Esophagus muscularis mucosa (tissue), 4 donors: ENCODE measurements around the gene ERMARD. TPM values are rescaled to one million over a fixed set of nuclear protein-coding genes. Genes with fewer than 3 reads are reported as not detected.
"Not testable (repeated sequence)": the region's sequence is repeated elsewhere in the genome, so short reads cannot be mapped to it uniquely, and the experiment has no call there.

Experiments used
- DNase-seq: peaks from one replicate; pipeline ENCODE4 v3.0.0-alpha.2; 2017; ENCODE audit errors: extremely low spot score
- H3K27ac ChIP-seq, 4 donors: fragments of 200-600 bp; sonication (generic); replicated peaks in 1 of 4; 1 replicate in 3 of 4; 2 replicates in 1 of 4; pipeline ENCODE4 v1.5.1; 2016 to 2019; ENCODE audit warnings: mild to moderate bottlenecking in 1 of 4
- H3K27me3 ChIP-seq, 4 donors: fragments of 200-600 bp; sonication (generic); one replicate each; pipeline versions ENCODE4 v1.5.1 to v1.6.0; 2016 to 2019
- H3K36me3 ChIP-seq, 4 donors: fragments of 200-600 bp; sonication (generic); one replicate each; pipeline ENCODE4 v1.5.1; 2016 to 2019
- H3K4me1 ChIP-seq, 4 donors: fragments of 200-600 bp; sonication (generic); one replicate each; pipeline ENCODE4 v1.5.1; 2016 to 2019
- H3K4me3 ChIP-seq, 4 donors: fragments of 200-600 bp; sonication (generic); 1 replicate in 2 of 4; 2 replicates in 2 of 4; pipeline ENCODE4 v1.5.1; 2016 to 2019; ENCODE audit warnings: mild to moderate bottlenecking in 4 of 4, moderate library complexity in 1 of 4
- H3K9me3 ChIP-seq, 4 donors: fragments of 200-600 bp; sonication (generic); 1 replicate in 3 of 4; 2 replicates in 1 of 4; pipeline ENCODE4 v1.5.1; 2016 to 2019
- CTCF ChIP-seq, 3 experiments: fragments of 200-600 bp in 2 of 3; fragments of 450-650 bp in 1 of 3; sonication (generic) in 2 of 3; IDR thresholded peaks; one replicate each; pipeline ENCODE4 v1.5.1; 2017 to 2019; ENCODE audit warnings: antibody characterized with exemption in 3 of 3, mild to moderate bottlenecking in 2 of 3, moderate library complexity in 1 of 3
- EP300 ChIP-seq: sonication (generic); formaldehyde crosslinking; IDR thresholded peaks from one replicate; pipeline ENCODE4 v1.6.1; 2017; ENCODE audit warnings: antibody characterized with exemption
- POLR2A ChIP-seq: fragments of 450-650 bp; IDR thresholded peaks from one replicate; pipeline ENCODE4 v1.6.1; 2017; ENCODE audit warnings: antibody characterized with exemption, moderate library complexity, mild to moderate bottlenecking, low read depth
- POLR2AphosphoS5 ChIP-seq, 2 donors: sonication (generic); formaldehyde crosslinking; IDR thresholded peaks; one replicate each; pipeline ENCODE4 v1.6.1; 2017; ENCODE audit warnings: antibody characterized with exemption in 2 of 2
- WGBS: methylation state at CpG from one replicate; pipeline ENCODE4 v1.1.5; 2018; 5-methylcytosine and 5-hydroxymethylcytosine counted together
- intact Hi-C: fragments of 100-400 bp; cut with DNase I; formaldehyde crosslinking; loops from one replicate; pipeline ENCODE4 v1.15.1; 2023
- total RNA-seq, 4 donors: library from RNA; depleted of rRNA; stranded (reverse); fragments of >200 nt; gene quantifications; one replicate each; pipeline versions ENCODE4 v1.1.0 to v1.2.1, GENCODE V29; 2016

Gene ERMARD
- total RNA-seq, 4 donors from 2014 or later, result 9.6 to 13.3 (median 12.4) TPM

- WGBS, result 54% methylated on average over 9 of the region's 10 CpGs
- Histone ChIP-seq H3K9me3 (no peaks in the 10 kb centered on the region), H3K27ac (no peak overlapping the region), H3K4me1 (peaks cover 0 to 9% (median 4%) of the 10 kb centered on the region in 4 donors), H3K36me3 (peaks cover 27 to 95% (median 82%) of the 10 kb centered on the region in 4 donors), H3K27me3 (no peaks in the 10 kb centered on the region), H3K4me3 (no peak overlapping the region)
- peak; percentile 64 for DNase-seq
- intact Hi-C loops, result no loop called here
- TF ChIP-seq EP300 (no peak), POLR2A (no peak), POLR2AphosphoS5 (IDR thresholded peaks at IDR 0.05) (no peak), CTCF (IDR thresholded peaks at IDR 0.05) (no peak)
Observed at GRCh38 chr6:169763308-169763707, 11.9 kb downstream of the ERMARD start.

- WGBS, result 75% methylated on average over 10 of the region's 10 CpGs
- Histone ChIP-seq H3K4me1 (peaks cover 0 to 9% (median 4%) of the 10 kb centered on the region in 4 donors), H3K9me3 (no peaks in the 10 kb centered on the region), H3K4me3 (no peak overlapping the region), H3K36me3 (peaks cover 28 to 96% (median 84%) of the 10 kb centered on the region in 4 donors), H3K27ac (no peak overlapping the region), H3K27me3 (no peaks in the 10 kb centered on the region)
- intact Hi-C loops, result no loop called here
- no peak for DNase-seq
- TF ChIP-seq CTCF (IDR thresholded peaks at IDR 0.05), result no peak
- TF ChIP-seq POLR2AphosphoS5 (IDR thresholded peaks at IDR 0.05), result no peak
- TF ChIP-seq POLR2A, result no peak
- TF ChIP-seq EP300, result no peak
Observed at GRCh38 chr6:169763881-169764280, 12.5 kb downstream of the ERMARD start.

GRCh38 chr6:169765789-169766188 lies 14.4 kb downstream of the ERMARD start:
- peaks cover 25 to 93% (median 78%) of the 10 kb centered on the region in 4 donors for H3K36me3 ChIP-seq
- intact Hi-C loops, DNase-seq: not testable (repeated sequence)

GRCh38 chr6:169766232-169766631 lies 14.8 kb downstream of the ERMARD start:
- H3K4me3 ChIP-seq, result no peak overlapping the region
- 47% methylated on average over 5 of the region's 5 CpGs for WGBS
- peak; percentile 72 for DNase-seq
- intact Hi-C loops, result no loop called here
- H3K27ac ChIP-seq, result peak overlapping the region in 1 of 4 donors; percentile 34
- no peaks in the 10 kb centered on the region for H3K9me3 ChIP-seq
- H3K36me3 ChIP-seq, result peaks cover 21 to 93% (median 75%) of the 10 kb centered on the region in 4 donors
- H3K27me3 ChIP-seq, result no peaks in the 10 kb centered on the region
- peaks cover 0 to 9% (median 4%) of the 10 kb centered on the region in 4 donors for H3K4me1 ChIP-seq
- TF ChIP-seq POLR2AphosphoS5 (IDR thresholded peaks at IDR 0.05) (no peak), CTCF (IDR thresholded peaks at IDR 0.05) (no peak), POLR2A (no peak), EP300 (no peak)

More at GRCh38 chr6:169765789-169766188, 14.4 kb downstream of the ERMARD start:
- not testable (repeated sequence) for H3K4me3 ChIP-seq, H3K9me3 ChIP-seq, H3K27me3 ChIP-seq, H3K4me1 ChIP-seq
- peak overlapping the region in 1 of 4 donors; percentile 34 for H3K27ac ChIP-seq
- 80% methylated on average over 10 of the region's 10 CpGs for WGBS

GRCh38 chr6:169766921-169767736 lies 15.7 kb downstream of the ERMARD start:
- TF ChIP-seq POLR2AphosphoS5 (IDR thresholded peaks at IDR 0.05) (no peak), POLR2A (no peak), CTCF (IDR thresholded peaks at IDR 0.05) (no peak), EP300 (no peak)
- peak; percentile 74 for DNase-seq
- WGBS, result 94% methylated on average over 13 of the region's 13 CpGs
- no peak overlapping the region for H3K27ac ChIP-seq
- H3K27me3 ChIP-seq, result no peaks in the 10 kb centered on the region
- peaks cover 21 to 93% (median 74%) of the 10 kb centered on the region in 4 donors for H3K36me3 ChIP-seq
- H3K4me3 ChIP-seq, result no peak overlapping the region
- intact Hi-C loops, result no loop called here
- H3K9me3 ChIP-seq, result no peaks in the 10 kb centered on the region
- H3K4me1 ChIP-seq, result peaks cover 0 to 9% (median 4%) of the 10 kb centered on the region in 4 donors
